Left ventricle myocardium inferior (tissue), 1 donor: ENCODE results near the gene ARRB1. TPM values are rescaled to one million over a fixed set of nuclear protein-coding genes. Genes with fewer than 3 reads are reported as not detected.

Experiments
- DNase-seq: peaks from one replicate; pipeline ENCODE4 v3.0.0-alpha.2; 2020
- H3K27ac ChIP-seq: fragments of 200-600 bp; replicated peaks from 2 replicates; pipeline ENCODE4 v1.8.0; 2021
- H3K27me3 ChIP-seq: fragments of 200-600 bp; 2 replicates; pipeline ENCODE4 v1.8.0; 2021; ENCODE audit warnings: low read depth
- H3K36me3 ChIP-seq: fragments of 200-600 bp; 2 replicates; pipeline ENCODE4 v1.8.0; 2021
- H3K4me1 ChIP-seq: fragments of 200-600 bp; 2 replicates; pipeline ENCODE4 v1.8.0; 2021
- H3K4me3 ChIP-seq: fragments of 200-600 bp; 2 replicates; pipeline ENCODE4 v1.8.0; 2021; ENCODE audit warnings: mild to moderate bottlenecking, moderate library complexity
- H3K9me3 ChIP-seq: fragments of 200-600 bp; replicated peaks from 2 replicates; pipeline ENCODE4 v1.8.0; 2021
- CTCF ChIP-seq: fragments of 200-600 bp; IDR thresholded peaks from 2 replicates; pipeline ENCODE4 v1.8.0; 2021; ENCODE audit warnings: antibody characterized with exemption, mild to moderate bottlenecking, borderline replicate concordance
- intact Hi-C: fragments of 100-400 bp; cut with micrococcal nuclease; formaldehyde crosslinking; loops from one replicate; pipeline ENCODE4 v1.11.0; 2022
- total RNA-seq: library from RNA; stranded (reverse); fragmentation: NEBNext Ultra II Directional; extraction: Animal tissue kit (Norgen Biotek cat#: 25700); gene quantifications from one replicate; pipeline ENCODE4 v1.2.1, GENCODE V29; 2021
- donor health status: DM: no; HTN: yes; CAD: no; lungs with severe emphysema.

Gene ARRB1
- total RNA-seq, 1 donor from 2014 or later = 25.9 TPM

- DNase-seq = no peak
- no peak for TF ChIP-seq CTCF
- Histone ChIP-seq H3K4me1 (peaks cover 10% of the 10 kb centered on the region), H3K27ac (no peak overlapping the region), H3K9me3 (no peaks in the 10 kb centered on the region), H3K36me3 (no peaks in the 10 kb centered on the region), H3K4me3 (no peak overlapping the region), H3K27me3 (no peaks in the 10 kb centered on the region)
- intact Hi-C loops = no loop called here
Observed at GRCh38 chr11:75376175-75376574, 24.7 kb upstream of the ARRB1 start.

- TF ChIP-seq CTCF = no peak
- no peaks in the 10 kb centered on the region for H3K27me3 ChIP-seq
- no peak for DNase-seq
- no peaks in the 10 kb centered on the region for H3K36me3 ChIP-seq
- no peak overlapping the region for H3K27ac ChIP-seq
- H3K9me3 ChIP-seq = no peaks in the 10 kb centered on the region
- peaks cover 4% of the 10 kb centered on the region for H3K4me1 ChIP-seq
- intact Hi-C loops = no loop called here
- H3K4me3 ChIP-seq = no peak overlapping the region
Observed at GRCh38 chr11:75375626-75376025, 24.2 kb upstream of the ARRB1 start.

DNA sequence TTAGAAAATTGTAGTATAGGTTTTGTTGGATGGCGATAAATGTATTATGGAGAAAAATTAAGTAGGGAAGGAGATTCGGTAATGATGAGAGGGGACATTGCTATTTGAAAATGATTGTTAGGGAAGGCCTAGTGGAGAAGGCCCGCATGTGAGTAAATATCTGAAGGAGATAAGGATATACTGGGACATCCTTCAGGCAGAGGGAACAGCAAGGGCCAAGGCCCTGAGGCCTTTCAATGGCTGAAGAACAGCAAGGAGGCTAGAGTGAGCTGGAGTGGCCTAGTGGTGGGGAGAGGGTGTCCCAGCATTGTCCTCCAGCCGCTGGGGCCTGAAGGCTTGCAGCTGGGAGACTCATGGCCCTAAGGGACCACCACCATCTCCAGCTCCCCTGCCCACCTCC is 23.2 kb upstream of the ARRB1 start:
- Histone ChIP-seq H3K27me3 (no peaks in the 10 kb centered on the region), H3K27ac (no peak overlapping the region), H3K9me3 (peaks cover 2% of the 10 kb centered on the region), H3K4me1 (no peaks in the 10 kb centered on the region), H3K4me3 (no peak overlapping the region), H3K36me3 (no peaks in the 10 kb centered on the region)
- intact Hi-C loops = no loop called here
- TF ChIP-seq CTCF = no peak
- DNase-seq = no peak

GRCh38 chr11:75373201-75373600 is 21.7 kb upstream of the ARRB1 start:
- no peaks in the 10 kb centered on the region for H3K36me3 ChIP-seq
- intact Hi-C loops = no loop called here
- H3K27me3 ChIP-seq = no peaks in the 10 kb centered on the region
- no peak overlapping the region for H3K27ac ChIP-seq
- TF ChIP-seq CTCF = no peak
- no peak overlapping the region for H3K4me3 ChIP-seq
- DNase-seq = no peak
- no peaks in the 10 kb centered on the region for H3K4me1 ChIP-seq
- H3K9me3 ChIP-seq = peaks cover 17% of the 10 kb centered on the region

- intact Hi-C loops = no loop called here
- TF ChIP-seq CTCF = no peak
- H3K4me3 ChIP-seq = no peak overlapping the region
- no peaks in the 10 kb centered on the region for H3K4me1 ChIP-seq
- no peak overlapping the region for H3K27ac ChIP-seq
- H3K9me3 ChIP-seq = peaks cover 18% of the 10 kb centered on the region
- H3K36me3 ChIP-seq = no peaks in the 10 kb centered on the region
- no peaks in the 10 kb centered on the region for H3K27me3 ChIP-seq
- no peak for DNase-seq
Observed at GRCh38 chr11:75371949-75372876, 20.8 kb upstream of the ARRB1 start.
